Measurements from ENCODE around the gene PILRA. TPM values are rescaled to one million over a fixed set of nuclear protein-coding genes. Genes with fewer than 3 reads are reported as not detected.
"Not testable (repeated sequence)": the region's sequence is repeated elsewhere in the genome, so short reads cannot be mapped to it uniquely, and the experiment has no call there.

PILRA gene
- total RNA-seq, 2 donors from 2014 or later, result 5.0 to 8.5 TPM

GRCh38 chr7:100380196-100380595 lies 6.9 kb downstream of the PILRA start:
- ATAC-seq (ENCODE audit: insufficient number of reproducible peaks, low FRiP score, low read depth), result no peak
- Histone ChIP-seq H3K4me1 (ENCODE audit: control insufficient read depth in 1 of 2, low read depth in 2 of 2) (no peaks in the 10 kb centered on the region), H3K36me3 (no peaks in the 10 kb centered on the region), H3K9me3 (no peaks in the 10 kb centered on the region), H3K27ac (peak overlapping the region in 1 of 2 donors; percentile 59), H3K27me3 (replicated peaks; ENCODE audit: insufficient read depth) (no peaks in the 10 kb centered on the region), H3K4me3 (no peak overlapping the region)
- TF ChIP-seq CTCF (IDR thresholded peaks at IDR 0.05), result no peak
- no peak for DNase-seq (ENCODE audit: low spot score)

GRCh38 chr7:100381531-100382233 lies 8.4 kb downstream of the PILRA start:
- ATAC-seq (ENCODE audit: insufficient number of reproducible peaks, low FRiP score, low read depth); H3K36me3 ChIP-seq; H3K27me3 ChIP-seq (replicated peaks; ENCODE audit: insufficient read depth); DNase-seq (ENCODE audit: low spot score); H3K27ac ChIP-seq; H3K9me3 ChIP-seq; H3K4me1 ChIP-seq (ENCODE audit: control insufficient read depth in 1 of 2, low read depth in 2 of 2); H3K4me3 ChIP-seq: not testable (repeated sequence)

GRCh38 chr7:100382234-100382853 lies 9.1 kb downstream of the PILRA start:
- H3K4me3 ChIP-seq; H3K4me1 ChIP-seq (ENCODE audit: control insufficient read depth in 1 of 2, low read depth in 2 of 2); H3K27me3 ChIP-seq (replicated peaks; ENCODE audit: insufficient read depth); ATAC-seq (ENCODE audit: insufficient number of reproducible peaks, low FRiP score, low read depth); H3K9me3 ChIP-seq; DNase-seq (ENCODE audit: low spot score); H3K36me3 ChIP-seq: not testable (repeated sequence)
- H3K27ac ChIP-seq, result peak overlapping the region in 1 of 2 donors; percentile 41

GRCh38 chr7:100384628-100385294 lies 11.5 kb downstream of the PILRA start:
- no peak for TF ChIP-seq CTCF (IDR thresholded peaks at IDR 0.05)
- Histone ChIP-seq H3K9me3 (no peaks in the 10 kb centered on the region), H3K4me1 (ENCODE audit: control insufficient read depth in 1 of 2, low read depth in 2 of 2) (peaks cover 0 to 10% of the 10 kb centered on the region in 2 donors), H3K4me3 (no peak overlapping the region), H3K27me3 (replicated peaks; ENCODE audit: insufficient read depth) (no peaks in the 10 kb centered on the region), H3K27ac (no peak overlapping the region), H3K36me3 (no peaks in the 10 kb centered on the region)
- DNase-seq (ENCODE audit: low spot score) (no peak), ATAC-seq (ENCODE audit: insufficient number of reproducible peaks, low FRiP score, low read depth) (no peak)

GRCh38 chr7:100386940-100387339 lies 13.7 kb downstream of the PILRA start:
- no peaks in the 10 kb centered on the region for H3K27me3 ChIP-seq (replicated peaks; ENCODE audit: insufficient read depth)
- H3K4me3 ChIP-seq, result no peak overlapping the region
- DNase-seq (ENCODE audit: low spot score) (no peak), ATAC-seq (ENCODE audit: insufficient number of reproducible peaks, low FRiP score, low read depth) (no peak)
- no peak overlapping the region for H3K27ac ChIP-seq
- H3K4me1 ChIP-seq (ENCODE audit: control insufficient read depth in 1 of 2, low read depth in 2 of 2), result peaks cover 0 to 10% of the 10 kb centered on the region in 2 donors
- no peaks in the 10 kb centered on the region for H3K36me3 ChIP-seq
- no peaks in the 10 kb centered on the region for H3K9me3 ChIP-seq
- TF ChIP-seq CTCF (IDR thresholded peaks at IDR 0.05), result no peak

GRCh38 chr7:100387695-100388094 lies 14.4 kb downstream of the PILRA start:
- ATAC-seq (ENCODE audit: insufficient number of reproducible peaks, low FRiP score, low read depth), result no peak
- no peaks in the 10 kb centered on the region for H3K36me3 ChIP-seq
- no peak for TF ChIP-seq CTCF (IDR thresholded peaks at IDR 0.05)

More at GRCh38 chr7:100387695-100388094, 14.4 kb downstream of the PILRA start:
- DNase-seq (ENCODE audit: low spot score), result no peak
- no peak overlapping the region for H3K27ac ChIP-seq
- no peaks in the 10 kb centered on the region for H3K27me3 ChIP-seq (replicated peaks; ENCODE audit: insufficient read depth)
- H3K9me3 ChIP-seq, result no peaks in the 10 kb centered on the region
- H3K4me3 ChIP-seq, result no peak overlapping the region
- peaks cover 0 to 10% of the 10 kb centered on the region in 2 donors for H3K4me1 ChIP-seq (ENCODE audit: control insufficient read depth in 1 of 2, low read depth in 2 of 2)

Data from thoracic aorta (tissue), 2 donors.